ENCODE results near the gene SLC6A11. TPM values are rescaled to one million over a fixed set of nuclear protein-coding genes. Genes with fewer than 3 reads are reported as not detected.

SLC6A11 gene
- polyA plus RNA-seq, 12 donors, result 0.08 to 0.81 (median 0.39) TPM; not detected in 6

DNA sequence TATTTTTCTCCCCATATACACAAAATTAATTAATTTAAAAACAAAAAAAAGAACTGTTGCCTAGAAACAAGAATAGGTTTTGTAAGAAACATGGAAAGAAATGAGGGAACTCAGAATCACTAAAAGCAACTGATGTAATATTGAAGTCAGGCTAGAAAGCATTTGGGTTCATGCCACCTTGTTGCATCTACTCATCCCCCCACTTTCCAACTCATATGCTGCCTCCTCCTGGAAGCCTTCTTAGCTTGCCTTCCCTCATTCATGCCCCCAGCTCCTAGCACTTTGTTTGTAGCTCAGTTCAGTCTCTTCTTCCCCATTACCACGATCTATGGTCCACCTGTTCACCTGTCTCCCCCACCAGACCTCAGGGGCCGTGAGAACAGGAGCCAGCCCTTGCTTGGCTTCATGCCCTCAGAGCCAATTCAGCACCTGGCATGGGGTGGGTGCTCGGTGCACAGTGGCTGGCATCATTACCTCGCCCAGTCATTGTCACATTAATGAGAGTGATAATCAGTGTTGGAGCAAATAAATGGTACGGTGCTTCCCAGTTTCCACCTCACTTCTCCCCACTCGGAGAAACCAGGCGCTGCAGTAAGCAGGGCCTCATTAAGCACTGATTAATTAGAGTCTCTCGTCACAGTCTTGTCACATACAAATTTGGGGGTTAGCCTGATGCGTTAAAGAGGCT, 114.1 kb downstream of the SLC6A11 start:
- DNase-seq, result no peak

DNA sequence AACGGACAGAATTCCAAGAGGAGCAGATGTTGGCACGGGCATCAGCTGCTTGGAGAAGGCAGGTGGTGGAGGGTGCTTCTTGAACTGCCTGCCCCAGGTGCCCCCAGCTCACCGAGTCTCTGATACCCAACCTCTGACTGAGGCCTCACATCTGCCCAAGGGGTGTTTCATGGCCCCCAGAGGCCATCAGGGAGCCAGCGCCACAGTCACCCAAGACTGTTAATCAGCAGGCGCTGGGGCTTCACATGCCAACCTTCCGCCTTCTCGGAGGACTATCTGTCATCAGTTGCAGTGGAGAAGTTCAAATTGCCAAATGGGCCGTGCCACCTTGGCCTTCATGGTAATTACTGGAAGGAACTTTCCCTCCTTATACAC, 114.6 kb downstream of the SLC6A11 start:
- no peak for DNase-seq

DNA sequence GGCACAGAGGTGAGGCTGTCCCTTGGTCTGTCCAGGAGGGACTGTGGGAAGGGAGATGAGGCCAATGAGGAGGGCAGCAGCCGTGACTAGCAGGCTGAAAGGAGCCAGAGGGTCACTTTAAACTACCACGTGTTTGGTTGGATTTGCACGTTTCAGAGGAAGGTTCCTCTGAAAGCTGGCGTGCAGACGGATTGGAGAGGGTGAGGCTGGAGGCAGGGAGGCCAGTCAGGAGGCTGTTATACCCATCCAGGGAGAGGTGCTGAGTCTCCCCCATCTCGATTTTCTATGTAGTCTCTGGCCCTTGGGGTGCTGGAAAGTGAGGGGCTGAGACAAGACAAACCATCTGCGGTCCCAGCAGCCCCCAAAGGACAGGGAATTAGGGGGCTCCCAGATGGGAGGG, 116.6 kb downstream of the SLC6A11 start:
- DNase-seq, result no peak

DNA sequence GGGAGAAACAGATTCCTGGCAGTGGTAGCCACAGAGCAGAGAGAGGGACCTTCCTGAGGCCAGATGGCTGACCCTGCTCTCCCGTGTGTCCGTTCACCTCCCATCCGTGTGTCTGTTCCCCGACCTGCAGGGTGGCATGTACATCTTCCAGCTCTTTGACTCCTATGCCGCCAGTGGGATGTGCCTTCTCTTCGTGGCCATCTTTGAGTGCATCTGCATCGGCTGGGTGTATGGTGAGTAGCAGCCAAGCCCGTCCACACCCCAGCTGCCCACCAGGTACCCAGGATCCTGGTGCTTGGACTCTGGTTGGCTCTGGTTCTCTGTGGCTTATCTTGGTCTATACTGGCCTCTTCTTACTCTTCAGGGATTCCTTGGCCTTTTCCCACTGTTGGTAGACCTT, 117.0 kb downstream of the SLC6A11 start:
- DNase-seq, result no peak

DNA sequence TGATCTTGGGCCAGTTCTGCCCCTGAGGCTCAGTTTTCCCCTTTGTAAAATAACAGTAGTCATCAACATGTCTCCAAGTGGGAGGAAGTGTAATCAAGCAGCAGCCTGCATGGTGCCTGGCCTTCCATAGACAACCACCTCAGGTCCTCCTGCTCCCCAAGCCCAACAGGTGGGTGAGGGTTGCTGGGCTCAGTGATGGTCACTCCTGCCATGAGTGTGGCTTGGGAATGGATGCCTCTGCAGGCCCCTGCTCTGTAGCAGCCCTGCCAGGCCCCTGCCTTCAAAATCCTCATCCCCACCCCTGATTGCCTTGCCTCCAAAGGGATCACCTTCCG, 117.4 kb downstream of the SLC6A11 start:
- no peak for DNase-seq

DNA sequence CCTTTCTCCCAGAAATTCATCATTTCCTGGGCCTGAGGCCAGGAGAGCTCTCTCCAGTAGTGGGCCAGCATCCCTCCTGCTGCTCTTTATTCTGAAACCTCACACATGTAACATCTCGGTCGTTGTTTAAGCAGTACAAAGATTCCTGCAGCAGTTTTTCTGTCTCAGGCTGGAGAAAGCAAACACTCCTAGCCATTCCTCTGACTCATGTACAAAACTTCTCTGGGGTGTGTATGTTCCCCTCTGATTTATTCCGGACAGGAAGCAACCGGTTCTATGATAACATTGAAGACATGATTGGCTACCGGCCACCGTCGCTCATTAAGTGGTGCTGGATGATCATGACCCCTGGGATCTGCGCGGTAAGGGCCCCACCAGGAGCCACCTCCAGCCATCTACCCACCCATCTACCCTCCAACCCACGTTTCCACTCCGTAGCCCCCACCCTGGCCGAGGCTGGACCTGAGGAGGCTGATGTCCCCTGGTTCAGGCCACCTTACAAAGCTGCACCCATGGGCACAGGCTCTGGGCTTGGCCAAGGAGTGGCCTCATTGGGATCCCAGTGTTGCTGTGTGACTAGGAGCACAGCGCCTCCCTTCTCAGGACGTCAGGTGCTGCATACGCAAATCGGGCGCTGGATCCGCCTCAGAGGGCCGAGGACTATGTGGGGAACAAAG, 117.9 kb downstream of the SLC6A11 start:
- no peak for DNase-seq

DNA sequence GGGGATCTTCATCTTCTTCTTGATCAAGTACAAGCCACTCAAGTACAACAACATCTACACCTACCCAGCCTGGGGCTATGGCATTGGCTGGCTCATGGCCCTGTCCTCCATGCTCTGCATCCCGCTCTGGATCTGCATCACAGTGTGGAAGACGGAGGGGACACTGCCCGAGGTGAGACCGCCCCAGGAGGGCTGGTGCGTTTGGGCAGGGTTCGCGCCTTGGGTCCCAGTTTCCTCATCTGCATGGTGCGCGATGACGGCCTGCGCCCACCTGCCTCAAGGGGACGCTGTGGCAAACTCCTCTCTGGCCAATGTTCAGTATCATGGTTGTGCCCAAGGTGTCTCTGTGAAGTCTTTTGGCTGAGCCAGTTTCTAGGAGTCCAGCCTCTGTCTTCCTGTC, 119.0 kb downstream of the SLC6A11 start:
- no peak for DNase-seq

DNA sequence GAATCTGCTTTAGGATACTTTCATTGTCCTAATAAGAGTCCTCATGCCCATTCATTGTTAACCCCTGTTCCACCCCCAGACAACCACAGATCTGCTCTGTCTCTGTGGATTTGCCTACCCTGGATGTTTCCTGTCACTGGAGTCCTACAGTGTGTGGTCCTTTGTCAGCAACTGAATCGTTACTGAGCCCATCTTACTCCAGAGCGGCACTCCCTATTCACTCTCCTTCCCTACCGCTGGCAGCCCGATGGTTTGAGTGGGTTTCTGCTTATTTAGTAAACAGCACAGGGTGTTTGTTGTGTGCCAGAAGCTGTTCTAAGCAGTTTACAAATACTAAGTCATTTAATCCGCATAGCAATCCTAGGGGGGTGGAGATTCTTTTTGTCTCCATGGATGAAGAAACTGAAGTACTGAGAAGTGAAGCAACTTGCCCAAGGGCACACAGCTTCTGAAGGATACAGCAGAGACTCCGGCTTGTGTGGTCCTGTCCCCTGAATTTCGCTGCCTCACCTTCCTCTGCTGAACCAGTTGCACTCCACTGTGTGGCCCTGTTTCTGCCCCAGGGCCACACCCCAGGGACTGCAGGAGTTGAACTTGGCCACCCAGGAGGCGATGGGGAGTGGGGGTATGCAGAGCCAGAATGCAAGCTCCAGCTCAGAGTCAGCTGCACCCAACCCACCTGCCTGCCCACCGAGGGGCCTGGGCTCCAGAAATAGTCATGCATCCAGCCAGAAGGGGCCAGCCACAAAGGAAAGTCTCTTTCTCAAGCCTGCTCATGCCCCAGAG, 120.0 kb downstream of the SLC6A11 start:
- DNase-seq, result no peak

DNA sequence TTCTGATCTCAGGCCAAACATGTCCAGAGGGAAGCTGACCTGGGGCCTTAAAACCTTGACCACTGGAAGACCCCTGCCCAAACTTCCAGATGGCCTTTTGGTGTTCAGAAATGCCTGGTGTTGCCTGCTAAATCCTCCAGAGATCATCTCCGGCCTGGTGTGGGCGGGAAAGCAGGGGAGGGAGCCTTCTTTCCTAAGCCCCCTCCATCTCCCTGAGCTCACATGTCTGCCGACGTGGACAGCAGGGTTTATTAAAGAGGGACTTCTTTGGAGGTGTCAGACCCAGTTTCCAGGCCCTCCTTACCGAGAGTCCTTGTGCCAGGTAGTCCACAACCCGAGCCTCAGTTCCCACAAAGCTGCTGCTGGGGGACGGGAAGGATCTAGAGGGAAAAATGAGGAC, 120.7 kb downstream of the SLC6A11 start:
- no peak for DNase-seq

DNA sequence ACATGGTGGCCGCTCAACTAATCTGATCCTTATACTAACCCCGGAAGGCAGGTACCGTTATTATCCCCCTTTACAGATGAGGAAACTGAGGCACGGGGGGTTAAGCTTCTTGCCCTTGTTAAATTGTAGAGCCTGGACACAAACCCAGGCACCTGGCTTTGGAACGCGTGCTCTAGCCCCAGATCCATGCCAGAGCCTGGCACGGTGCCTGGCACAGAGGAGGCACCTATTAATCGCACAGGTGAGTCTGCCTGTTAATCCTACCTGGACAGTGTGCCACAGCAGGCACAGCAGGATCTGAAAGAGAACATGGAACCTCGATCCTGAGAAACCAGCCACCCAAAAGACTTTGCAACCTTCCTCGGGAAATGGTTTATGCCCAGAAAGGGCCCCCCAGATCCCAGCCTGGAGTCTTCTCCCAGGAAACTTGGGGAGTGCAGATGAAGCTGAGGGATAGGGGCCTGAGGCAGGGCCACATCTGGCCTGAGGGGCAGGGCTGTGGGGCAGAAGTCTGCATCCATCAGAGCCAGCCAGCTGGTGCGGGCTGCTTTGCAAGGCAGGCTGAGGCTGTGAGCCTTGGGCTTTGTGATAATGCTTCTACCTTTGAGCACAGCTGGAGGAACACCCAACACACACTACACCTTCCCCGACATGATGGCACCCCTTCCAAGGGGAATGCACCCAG, 121.3 kb downstream of the SLC6A11 start:
- DNase-seq, result no peak

DNA sequence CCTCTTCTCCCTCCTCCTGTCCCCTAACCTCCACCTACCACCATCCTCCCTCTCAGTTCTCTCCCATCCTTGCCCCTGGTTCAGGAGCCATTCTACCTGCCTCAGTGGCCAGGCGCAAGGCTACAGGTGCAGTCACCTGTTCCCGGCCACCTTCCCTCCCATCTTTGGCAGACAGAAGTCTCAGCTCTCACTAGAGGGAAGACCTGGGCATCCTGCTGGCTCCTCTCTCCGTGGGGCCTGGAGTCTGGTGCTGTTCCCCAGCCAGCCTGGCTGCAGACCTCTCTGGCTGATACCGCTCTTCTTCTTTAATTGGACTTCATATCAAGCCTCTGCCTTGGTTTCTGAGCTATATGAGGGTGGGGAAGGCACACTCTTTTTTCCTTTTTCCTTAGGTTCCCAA, 123.5 kb downstream of the SLC6A11 start:
- DNase-seq, result no peak

DNA sequence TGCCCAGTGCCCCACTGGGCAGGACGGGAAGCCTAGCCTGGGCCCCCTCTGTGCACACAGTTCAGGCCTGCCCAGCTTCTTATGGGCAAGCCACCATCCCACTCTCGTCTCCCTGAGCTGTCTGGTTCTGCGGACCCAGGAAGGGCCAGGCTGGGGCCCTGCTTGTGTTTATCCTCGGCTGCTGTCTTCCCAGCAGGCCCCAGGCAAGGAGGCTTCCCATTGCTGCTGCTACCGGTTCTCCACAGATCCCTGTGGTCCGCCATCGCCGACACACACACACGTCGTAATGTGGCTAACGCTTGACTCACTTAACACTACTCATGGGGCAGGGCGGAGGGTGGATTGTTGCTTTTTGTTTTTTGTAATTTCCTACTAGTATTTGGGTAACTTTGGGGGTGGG, 124.1 kb downstream of the SLC6A11 start:
- DNase-seq, result no peak

DNA sequence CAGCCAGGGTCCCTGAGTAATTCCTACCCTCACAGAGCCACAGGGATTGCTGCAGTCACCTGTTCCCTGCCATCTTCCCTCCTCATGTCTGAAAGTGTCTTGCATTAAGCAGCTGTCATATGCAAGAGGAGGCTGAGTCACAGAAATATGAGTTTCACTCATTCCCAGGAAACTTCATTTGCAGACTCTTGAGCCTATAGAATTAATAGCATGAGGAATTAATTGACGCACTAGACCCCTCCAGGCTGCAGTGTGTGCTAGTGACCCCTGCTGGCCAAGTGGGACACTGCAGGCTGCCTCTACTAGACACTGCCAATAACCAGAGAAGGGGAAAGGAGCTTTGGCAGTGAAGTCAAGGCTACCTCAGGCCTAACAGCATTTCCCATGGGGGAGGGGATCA, 125.9 kb downstream of the SLC6A11 start:
- DNase-seq, result no peak

DNA sequence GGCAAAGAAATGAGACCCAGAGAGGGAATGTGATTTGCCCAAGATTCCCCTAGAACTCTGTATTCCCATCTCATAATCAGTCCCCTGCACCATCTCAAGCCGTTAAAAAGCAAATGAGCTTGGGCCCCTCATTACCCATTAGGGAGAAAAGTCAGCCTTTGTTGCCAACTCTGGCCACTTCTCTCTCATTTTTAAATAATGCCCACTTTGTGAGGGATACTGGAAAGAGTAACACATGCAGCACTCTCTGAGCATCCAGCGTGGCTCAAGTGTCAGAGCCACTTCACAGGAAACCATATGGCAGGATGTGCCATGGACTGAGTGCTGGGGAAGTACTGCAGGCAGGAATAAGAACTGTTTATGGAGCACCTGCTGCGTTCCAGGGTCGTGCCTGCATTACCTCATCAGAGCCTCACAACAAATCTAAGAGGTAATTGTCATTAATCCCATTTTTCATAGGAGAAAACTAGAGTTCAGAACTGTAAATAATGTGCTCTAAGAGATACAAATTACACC, 126.7 kb downstream of the SLC6A11 start:
- DNase-seq, result no peak

DNA sequence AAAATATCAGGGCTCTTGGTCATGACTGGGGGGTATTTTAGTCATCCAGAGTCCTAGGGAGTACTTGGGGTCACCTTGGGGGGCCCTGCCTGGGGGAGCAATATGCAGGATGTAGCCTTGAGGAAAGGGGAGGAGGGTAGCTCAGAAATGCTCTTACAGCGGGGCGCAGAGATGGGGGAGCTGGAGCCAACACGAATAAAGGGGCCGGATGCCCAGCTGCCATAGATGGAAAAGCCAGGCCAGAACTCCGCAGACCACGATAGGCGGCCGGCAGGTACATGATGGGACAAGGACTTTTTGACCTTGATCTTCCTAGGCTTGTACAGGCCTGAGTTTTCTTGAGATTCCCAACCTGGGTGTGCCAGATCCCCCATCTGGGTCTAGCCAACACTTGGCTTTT, 128.8 kb downstream of the SLC6A11 start:
- DNase-seq, result no peak

DNA sequence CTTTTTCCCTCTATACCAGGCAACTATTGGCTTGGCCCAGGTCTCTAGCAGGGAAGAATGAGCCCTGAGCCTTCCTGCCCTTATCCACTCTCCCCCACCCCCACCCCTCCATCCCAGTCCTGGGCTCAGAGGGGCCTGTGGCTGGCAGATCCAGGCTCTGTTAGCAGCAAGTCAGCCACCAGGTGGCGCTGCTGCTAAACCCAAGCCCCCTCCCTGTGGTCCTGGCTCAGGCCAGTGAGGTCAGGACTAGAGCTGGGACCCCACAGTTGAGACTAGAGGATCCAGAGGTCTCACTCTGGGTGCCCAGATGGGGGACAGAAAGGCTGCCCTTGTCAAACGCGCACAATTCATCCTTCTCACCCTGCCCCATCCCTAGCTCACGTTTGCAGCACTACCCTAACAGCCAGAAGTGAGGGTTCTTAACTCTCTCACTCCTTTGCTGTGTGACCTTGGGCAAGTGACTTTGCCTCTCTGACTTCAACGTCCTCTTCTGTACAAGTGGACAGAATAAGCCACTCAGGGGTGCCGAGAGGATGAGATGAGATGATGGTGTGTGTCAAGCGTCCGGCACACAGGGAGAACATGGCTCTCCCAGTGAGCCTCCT, 129.8 kb downstream of the SLC6A11 start:
- DNase-seq, result peak; percentile 61

DNA sequence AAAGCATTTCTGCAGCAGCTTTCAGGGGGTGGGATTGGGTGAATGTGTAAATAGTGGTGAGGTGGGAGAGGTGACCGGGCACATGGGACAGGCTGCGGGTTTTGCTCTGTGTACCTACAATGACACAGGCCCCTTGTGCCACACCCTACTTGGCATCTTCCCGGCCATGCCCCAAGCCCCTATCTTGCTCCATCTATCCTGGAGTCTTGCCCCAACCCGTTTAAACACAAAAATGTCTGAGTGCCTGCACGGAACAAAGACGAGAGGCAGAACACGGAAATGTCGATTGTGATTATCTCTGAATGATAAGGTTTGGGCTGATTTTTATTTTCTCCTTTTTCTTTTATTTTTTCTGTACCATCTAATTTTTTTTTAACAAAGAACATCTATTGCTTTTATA, 130.5 kb downstream of the SLC6A11 start:
- no peak for DNase-seq

DNA sequence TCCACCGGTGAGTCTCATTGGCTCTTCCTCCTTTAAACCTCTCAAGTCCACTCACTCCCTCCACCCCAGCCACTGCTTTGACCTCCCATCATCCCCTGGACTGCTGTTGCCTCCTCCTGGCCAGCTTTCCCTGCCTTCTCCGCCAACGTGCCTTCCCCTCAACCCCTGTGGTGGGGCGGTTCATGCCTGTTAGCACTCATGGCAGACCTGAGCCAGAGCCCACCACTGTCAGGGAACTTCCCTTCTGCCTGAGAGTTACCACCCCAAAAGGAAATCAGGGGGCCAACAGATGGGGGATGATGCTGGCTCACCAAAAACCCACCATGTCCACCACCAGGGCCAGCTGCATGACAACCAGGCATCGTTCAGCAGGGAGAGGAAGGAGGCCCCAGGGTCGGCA, 132.3 kb downstream of the SLC6A11 start:
- no peak for DNase-seq

DNA sequence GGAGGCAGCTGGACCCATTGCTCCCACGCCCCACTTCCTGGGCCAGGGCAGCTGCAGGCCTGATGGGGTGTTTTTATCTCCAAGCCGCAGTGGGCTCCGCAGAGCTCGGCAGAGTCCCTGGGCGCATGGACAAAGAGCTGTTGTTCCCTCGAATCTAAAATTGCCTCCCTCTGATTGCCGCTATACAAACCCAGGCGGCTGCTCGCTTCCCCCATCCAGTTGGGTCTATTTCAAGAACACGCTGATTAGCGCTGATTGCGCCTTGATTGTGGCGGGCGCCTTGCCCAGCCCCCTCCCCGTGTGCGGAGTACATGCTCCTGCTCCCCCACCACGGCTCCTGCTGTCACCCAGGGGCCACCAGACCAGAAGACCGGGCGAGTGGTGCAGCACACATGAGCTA, 133.2 kb downstream of the SLC6A11 start:
- no peak for DNase-seq

DNA sequence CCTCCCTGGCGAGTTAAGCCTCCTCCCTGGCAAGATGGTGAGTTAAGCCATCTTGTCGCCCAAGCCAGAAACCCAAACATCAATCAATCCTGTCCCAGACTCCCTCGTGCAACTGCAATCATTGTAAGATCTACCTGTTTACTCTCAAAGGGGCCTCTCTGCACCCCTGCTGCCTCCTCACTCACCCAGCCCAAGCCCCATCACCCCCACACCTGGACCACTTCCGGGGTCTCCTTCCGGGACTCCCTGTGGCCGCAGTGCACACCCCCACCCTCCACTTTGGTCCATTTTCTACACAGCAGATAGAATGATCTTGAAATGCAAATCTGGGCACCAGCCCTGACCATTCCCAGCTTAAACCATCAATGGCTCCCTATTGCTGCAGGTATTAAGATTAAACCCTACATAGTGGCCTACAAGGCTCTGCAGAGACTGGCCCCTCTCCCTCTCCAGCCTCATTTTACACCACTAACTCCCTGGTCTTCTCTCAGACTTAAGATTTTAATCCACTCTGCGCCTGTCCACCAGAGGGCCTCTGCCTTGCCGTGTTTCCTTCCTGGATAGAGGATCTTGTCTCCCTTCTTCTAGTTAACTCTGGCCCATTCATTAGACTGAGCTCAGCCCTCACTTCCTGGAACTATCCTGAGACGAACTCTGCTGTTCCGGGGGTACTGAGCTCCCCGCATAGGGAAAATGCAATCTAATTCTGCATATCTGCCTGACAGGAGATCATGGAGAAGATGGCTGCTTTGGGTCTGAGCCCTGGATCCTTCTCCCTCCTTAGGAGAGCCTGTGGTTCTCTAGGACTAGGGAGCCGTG, 134.7 kb downstream of the SLC6A11 start:
- peak; percentile 47 for DNase-seq

DNA sequence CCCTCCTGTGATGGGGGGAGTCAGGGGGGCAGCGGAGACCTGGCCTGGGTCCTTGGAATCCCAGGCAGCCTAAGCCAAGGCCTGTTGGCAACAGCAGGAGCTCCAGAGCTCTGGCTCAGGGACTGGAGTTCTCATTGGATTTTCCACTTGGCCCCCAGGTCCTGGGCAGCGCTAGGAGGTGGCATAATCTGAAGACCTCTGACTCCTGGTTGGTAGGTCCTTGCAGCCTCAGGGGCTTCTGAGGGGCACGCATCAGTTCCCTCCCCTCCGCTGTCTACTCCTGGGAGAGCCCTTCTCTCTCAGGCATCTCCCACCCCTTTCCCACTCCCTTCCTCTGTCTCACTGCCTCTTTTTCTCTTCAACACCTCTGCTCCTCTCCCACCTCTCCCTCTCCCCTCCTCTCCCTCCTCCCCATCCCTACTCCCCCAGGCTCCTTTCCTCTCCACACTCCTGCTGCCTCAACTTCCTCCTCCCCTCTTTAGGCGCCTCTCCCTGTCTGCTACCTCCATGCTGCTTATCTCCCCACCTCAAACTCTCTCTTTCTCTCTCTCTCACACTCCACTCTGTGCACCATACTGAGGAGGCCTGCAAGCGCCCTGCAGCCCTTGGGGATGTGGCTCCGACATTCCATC, 135.4 kb downstream of the SLC6A11 start:
- no peak for DNase-seq

Measured in muscle of arm (tissue), 12 donors.